GM18502 (cell line): ENCODE results near the gene SDF4.

ENCODE experiments used
- ATAC-seq: cut with Tn5 transposase; IDR thresholded peaks from one replicate; pipeline ENCODE4 v1.9.1; 2021; ENCODE audit warnings: mild to moderate bottlenecking; ENCODE audit not compliant: unreplicated experiment, poor library complexity

Gene SDF4

GRCh38 chr1:1168451-1169411 is 63.1 kb downstream of the SDF4 start:
- no peak for ATAC-seq

GRCh38 chr1:1167841-1168450 is 63.9 kb downstream of the SDF4 start:
- ATAC-seq: no peak

GRCh38 chr1:1167398-1167821 is 64.4 kb downstream of the SDF4 start:
- ATAC-seq: no peak
